AG04450 (cell line): ENCODE results near the gene FXYD7. TPM values are rescaled to one million over a fixed set of nuclear protein-coding genes. Genes with fewer than 3 reads are reported as not detected.

ENCODE experiments used
- CTCF ChIA-PET: fragments of 300-600, 350-600 bp; formaldehyde crosslinking; extraction: SDS; loops from one replicate; lab custom pipeline; 2022; ENCODE audit warnings: antibody characterized with exemption, inconsistent platforms; lab: Charles Lee
- POLR2A ChIA-PET: fragments of 350-600 bp; formaldehyde crosslinking; extraction: SDS; loops from one replicate; lab custom pipeline; 2021; ENCODE audit warnings: antibody characterized with exemption, inconsistent platforms; lab: Yijun Ruan, JAX
- DNase-seq: peaks from one replicate; pipeline ENCODE4 v3.0.0-alpha.2; 2011; ENCODE audit warnings: low read depth, low spot score
- H3K27ac ChIP-seq: one replicate; pipeline ENCODE4 v1.5.1; 2012; ENCODE audit warnings: low read depth, low read length, control low read depth
- H3K27me3 ChIP-seq: one replicate; pipeline ENCODE4 v1.6.0; 2012; ENCODE audit warnings: low read length; ENCODE audit not compliant: control insufficient read depth, insufficient read depth
- H3K4me3 ChIP-seq: 2 replicates; pipeline ENCODE4 v1.5.1; 2011; ENCODE audit warnings: mild to moderate bottlenecking, low read depth, low read length, control low read depth
- H3K9me3 ChIP-seq: 2 replicates; pipeline ENCODE4 v1.5.1; 2012; ENCODE audit warnings: low read length; ENCODE audit not compliant: control insufficient read depth, insufficient read depth
- polyA plus RNA-seq: library from polyadenylated mRNA; depleted of rRNA; stranded (reverse); fragments of >200 nt; gene quantifications from 2 replicates; pipeline ENCODE4 v1.2.3, GENCODE V29; 2011
- TF ChIP-seq, protein P1 (sequence below): IDR thresholded peaks from 2 replicates; pipeline ENCODE4 v1.5.1; 2011; ENCODE audit warnings: low read depth, low read length, control low read depth, inconsistent platforms

FXYD7 gene
- polyA plus RNA-seq, 1 experiment = not detected

DNA sequence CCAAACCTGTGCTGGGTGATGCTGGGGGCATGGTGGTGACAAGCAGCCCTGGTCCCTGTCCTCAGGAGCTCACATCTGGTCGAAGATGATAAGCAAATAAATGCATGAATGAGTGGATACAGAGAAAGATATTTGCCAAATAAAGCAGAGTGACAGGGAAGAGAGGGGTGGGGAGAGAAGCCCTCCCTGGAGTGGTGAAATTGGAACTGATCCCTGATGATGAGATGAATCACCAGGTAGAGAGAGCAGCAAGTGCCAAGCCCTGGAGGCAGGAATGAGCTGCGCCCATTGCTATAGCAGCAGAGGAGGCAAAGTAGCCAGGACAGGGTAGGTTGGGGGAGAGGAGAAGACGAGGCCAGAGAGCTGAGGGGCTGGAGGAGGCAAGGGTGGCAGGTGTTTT is 25.1 kb downstream of the FXYD7 start:
- TF ChIP-seq, protein P1, sequence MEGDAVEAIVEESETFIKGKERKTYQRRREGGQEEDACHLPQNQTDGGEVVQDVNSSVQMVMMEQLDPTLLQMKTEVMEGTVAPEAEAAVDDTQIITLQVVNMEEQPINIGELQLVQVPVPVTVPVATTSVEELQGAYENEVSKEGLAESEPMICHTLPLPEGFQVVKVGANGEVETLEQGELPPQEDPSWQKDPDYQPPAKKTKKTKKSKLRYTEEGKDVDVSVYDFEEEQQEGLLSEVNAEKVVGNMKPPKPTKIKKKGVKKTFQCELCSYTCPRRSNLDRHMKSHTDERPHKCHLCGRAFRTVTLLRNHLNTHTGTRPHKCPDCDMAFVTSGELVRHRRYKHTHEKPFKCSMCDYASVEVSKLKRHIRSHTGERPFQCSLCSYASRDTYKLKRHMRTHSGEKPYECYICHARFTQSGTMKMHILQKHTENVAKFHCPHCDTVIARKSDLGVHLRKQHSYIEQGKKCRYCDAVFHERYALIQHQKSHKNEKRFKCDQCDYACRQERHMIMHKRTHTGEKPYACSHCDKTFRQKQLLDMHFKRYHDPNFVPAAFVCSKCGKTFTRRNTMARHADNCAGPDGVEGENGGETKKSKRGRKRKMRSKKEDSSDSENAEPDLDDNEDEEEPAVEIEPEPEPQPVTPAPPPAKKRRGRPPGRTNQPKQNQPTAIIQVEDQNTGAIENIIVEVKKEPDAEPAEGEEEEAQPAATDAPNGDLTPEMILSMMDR = no peak
- ChIA-PET CTCF (no interaction called here), POLR2A (no interaction called here)
- Histone ChIP-seq H3K27me3 (no peaks in the 10 kb centered on the region), H3K4me3 (no peak overlapping the region), H3K27ac (no peak overlapping the region), H3K9me3 (peaks cover 26% of the 10 kb centered on the region)
- DNase-seq = no peak

DNA sequence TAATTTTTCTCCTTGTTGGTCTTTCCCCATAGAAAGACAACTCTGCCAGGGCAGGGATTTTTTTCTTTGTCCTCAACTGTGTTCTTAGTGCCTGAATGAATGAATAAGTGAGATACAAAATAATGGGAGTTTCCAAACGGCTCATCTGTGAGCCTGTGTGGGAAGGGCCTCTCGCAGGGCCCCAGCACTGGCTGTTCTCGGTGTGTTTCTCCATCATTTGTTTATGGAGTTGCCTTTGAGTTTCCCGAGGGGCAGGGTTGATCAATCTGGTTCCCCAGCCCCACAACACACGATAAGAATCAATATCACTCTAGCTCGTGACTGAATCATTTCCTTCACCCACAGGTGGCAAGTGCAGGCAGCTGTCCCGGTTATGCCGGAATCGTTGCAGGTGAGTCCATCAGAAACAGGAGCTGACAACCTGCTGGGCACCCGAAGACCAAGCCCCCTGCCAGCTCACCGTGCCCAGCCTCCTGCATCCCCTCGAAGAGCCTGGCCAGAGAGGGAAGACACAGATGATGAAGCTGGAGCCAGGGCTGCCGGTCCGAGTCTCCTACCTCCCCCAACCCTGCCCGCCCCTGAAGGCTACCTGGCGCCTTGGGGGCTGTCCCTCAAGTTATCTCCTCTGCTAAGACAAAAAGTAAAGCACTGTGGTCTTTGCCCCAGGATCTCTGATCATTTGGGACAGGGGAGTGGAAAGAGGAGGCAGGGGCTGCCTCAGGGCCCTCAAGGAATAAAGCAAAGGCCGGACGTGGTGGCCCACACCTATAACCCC is 26.4 kb downstream of the FXYD7 start:
- TF ChIP-seq, protein P1 = no peak
- Histone ChIP-seq H3K9me3 (peaks cover 14% of the 10 kb centered on the region), H3K27ac (no peak overlapping the region), H3K4me3 (no peak overlapping the region), H3K27me3 (no peaks in the 10 kb centered on the region)
- CTCF ChIA-PET = interaction anchor here (1.5 kb wide), 1 partner anchor 28 kb away, joined by 5 read pairs; no protein-coding TSS in a partner anchor
- no peak for DNase-seq
- POLR2A ChIA-PET = no interaction called here

DNA sequence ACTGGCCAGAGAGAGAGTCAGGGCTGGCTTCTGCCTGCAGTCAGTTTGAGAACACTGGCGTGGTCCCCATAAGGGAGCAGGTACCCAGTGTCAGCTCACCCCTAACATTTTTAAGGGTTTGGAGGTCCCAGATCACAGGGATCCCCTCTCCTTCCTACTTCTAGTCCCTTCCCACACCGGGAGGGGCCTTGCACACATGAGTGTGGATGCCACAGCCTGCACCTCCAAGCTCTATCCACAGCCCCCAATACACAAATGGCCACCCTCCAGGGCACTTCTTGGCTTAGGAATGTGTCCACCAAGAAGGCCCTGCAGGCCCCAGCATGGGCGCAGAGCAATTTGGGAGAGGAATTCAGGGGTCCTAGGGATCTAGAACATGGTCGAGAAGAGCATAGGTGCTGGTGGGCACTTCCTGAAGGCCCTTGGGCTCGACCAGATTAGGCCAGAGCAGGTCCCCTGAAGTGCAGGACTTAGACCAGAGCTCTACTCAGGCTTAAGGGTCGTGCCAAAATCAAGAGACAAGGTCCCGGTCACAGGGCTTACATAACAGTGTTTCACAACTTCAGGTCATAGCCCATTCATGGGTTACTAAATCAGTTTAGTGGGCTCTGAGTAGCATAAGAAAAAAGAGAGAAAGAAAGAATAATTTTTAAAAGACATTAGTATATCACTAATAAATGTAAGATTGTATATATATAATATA is 27.5 kb downstream of the FXYD7 start:
- Histone ChIP-seq H3K27me3 (no peaks in the 10 kb centered on the region), H3K4me3 (no peak overlapping the region), H3K27ac (no peak overlapping the region), H3K9me3 (peaks cover 13% of the 10 kb centered on the region)
- ChIA-PET POLR2A (no interaction called here), CTCF (interaction anchor here (1.5 kb wide), 1 partner anchor 29 kb away, joined by 5 read pairs; no protein-coding TSS in a partner anchor)
- TF ChIP-seq, protein P1 = no peak
- no peak for DNase-seq

DNA sequence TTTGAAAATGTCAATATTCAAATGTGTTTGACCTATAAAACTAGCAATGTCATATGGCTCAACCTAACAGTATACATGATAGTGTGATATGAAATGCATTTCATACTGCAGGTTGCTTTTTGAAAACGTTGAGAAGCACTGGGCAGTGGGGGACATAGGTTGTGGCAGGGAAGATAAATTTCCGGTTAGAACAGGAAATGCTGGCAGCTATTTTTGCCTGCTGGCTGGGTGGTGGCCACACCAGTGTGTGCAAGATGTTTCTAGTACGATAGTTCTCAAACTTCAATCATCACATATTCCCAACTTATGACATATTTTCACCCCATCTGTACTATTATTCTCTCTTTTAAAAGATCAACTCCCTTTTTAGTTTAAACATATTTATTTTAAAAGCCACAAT is 28.7 kb downstream of the FXYD7 start:
- ChIA-PET POLR2A (no interaction called here), CTCF (no interaction called here)
- Histone ChIP-seq H3K4me3 (no peak overlapping the region), H3K9me3 (peaks cover 1% of the 10 kb centered on the region), H3K27me3 (no peaks in the 10 kb centered on the region), H3K27ac (no peak overlapping the region)
- no peak for DNase-seq
- TF ChIP-seq, protein P1 = no peak

DNA sequence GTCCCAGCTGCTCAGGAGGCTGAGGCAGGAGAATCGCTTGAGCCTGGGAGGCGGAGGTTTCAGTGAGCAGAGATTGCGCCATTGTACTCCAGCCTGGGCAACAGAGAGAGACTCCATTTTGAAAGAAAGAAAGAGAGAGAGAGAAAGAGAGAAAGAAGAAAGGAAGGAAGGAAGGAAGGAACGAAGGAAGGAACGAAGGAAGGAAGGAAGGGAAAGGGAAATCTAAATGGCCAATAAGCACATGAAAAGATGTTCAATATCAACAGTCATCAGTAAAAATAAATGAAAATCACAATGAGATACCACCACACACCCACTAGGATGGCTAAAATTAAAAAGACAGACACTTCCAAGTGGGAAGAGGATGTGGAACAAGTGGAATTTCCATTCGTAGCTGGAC is 31.2 kb downstream of the FXYD7 start:
- no peak for DNase-seq
- no peak overlapping the region for H3K4me3 ChIP-seq
- ChIA-PET POLR2A (no interaction called here), CTCF (no interaction called here)
- TF ChIP-seq, protein P1 = no peak
- H3K9me3 ChIP-seq = no peaks in the 10 kb centered on the region; the same call in none of the 2 replicates
- no peaks in the 10 kb centered on the region for H3K27me3 ChIP-seq
- H3K27ac ChIP-seq = no peak overlapping the region
